ENCODE measurements around the gene GLCCI1. TPM values are rescaled to one million over a fixed set of nuclear protein-coding genes. Genes with fewer than 3 reads are reported as not detected.

The GLCCI1 gene
- total and polyA plus RNA-seq, 4 donors = 1.4 to 5.9 (median 4.3) TPM

DNA sequence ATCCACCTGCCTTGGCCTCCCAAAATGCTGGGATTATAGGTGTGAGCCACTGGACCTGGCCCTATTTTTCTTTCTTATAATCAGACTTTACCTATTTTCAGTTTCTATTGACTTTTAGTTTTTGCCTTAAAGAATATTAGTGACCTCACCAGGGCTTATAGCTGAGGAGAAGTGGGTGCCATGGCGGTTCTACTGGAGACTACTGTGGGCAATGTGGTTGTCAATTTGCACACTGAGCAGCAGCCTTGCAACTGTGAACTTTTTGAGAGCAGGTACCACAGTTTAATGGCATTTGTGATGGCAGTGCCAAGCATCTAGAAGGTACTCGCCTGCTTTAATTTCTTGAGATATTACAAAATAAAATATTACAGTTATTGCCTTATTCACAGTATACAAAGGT lies 11.5 kb downstream of the GLCCI1 start:
- Histone ChIP-seq H3K4me3 (ENCODE audit: low read depth in 1 of 3, low read length in 3 of 3) (no peak overlapping the region), H3K9me3 (ENCODE audit: control insufficient read depth in 4 of 4, low read length in 3 of 4) (no peaks in the 10 kb centered on the region), H3K27me3 (ENCODE audit: control insufficient read depth in 4 of 4, insufficient read depth in 4 of 4, low read length in 3 of 4) (no peaks in the 10 kb centered on the region), H3K4me1 (ENCODE audit: control insufficient read depth in 4 of 4, insufficient read depth in 4 of 4, low read length in 3 of 4) (peaks cover 4 to 23% (median 14%) of the 10 kb centered on the region in 4 donors), H3K36me3 (ENCODE audit: control insufficient read depth in 4 of 4, insufficient read depth in 3 of 4, low read depth in 1 of 4, low read length in 3 of 4) (no peaks in the 10 kb centered on the region), H3K9ac (ENCODE audit: low read depth in 1 of 2, low read length in 2 of 2) (no peak overlapping the region), H3K27ac (ENCODE audit: low read depth in 1 of 2, low read length in 2 of 2) (no peak overlapping the region)
- DNase-seq (ENCODE audit: low spot score) = no peak
- WGBS = 93% methylated on average over 2 of the region's 2 CpGs
- no peak for TF ChIP-seq EGR1 (IDR thresholded peaks at IDR 0.05; ENCODE audit: low read depth in 2 of 2)
- TF ChIP-seq NR2F2 (IDR thresholded peaks at IDR 0.05) = no peak
- no peak for TF ChIP-seq HNF4G (IDR thresholded peaks at IDR 0.05)
- no peak for TF ChIP-seq FOXA2 (IDR thresholded peaks at IDR 0.05)
- TF ChIP-seq HNF4A (conservative IDR thresholded peaks at IDR 0.05) = no peak
- TF ChIP-seq, protein P1, sequence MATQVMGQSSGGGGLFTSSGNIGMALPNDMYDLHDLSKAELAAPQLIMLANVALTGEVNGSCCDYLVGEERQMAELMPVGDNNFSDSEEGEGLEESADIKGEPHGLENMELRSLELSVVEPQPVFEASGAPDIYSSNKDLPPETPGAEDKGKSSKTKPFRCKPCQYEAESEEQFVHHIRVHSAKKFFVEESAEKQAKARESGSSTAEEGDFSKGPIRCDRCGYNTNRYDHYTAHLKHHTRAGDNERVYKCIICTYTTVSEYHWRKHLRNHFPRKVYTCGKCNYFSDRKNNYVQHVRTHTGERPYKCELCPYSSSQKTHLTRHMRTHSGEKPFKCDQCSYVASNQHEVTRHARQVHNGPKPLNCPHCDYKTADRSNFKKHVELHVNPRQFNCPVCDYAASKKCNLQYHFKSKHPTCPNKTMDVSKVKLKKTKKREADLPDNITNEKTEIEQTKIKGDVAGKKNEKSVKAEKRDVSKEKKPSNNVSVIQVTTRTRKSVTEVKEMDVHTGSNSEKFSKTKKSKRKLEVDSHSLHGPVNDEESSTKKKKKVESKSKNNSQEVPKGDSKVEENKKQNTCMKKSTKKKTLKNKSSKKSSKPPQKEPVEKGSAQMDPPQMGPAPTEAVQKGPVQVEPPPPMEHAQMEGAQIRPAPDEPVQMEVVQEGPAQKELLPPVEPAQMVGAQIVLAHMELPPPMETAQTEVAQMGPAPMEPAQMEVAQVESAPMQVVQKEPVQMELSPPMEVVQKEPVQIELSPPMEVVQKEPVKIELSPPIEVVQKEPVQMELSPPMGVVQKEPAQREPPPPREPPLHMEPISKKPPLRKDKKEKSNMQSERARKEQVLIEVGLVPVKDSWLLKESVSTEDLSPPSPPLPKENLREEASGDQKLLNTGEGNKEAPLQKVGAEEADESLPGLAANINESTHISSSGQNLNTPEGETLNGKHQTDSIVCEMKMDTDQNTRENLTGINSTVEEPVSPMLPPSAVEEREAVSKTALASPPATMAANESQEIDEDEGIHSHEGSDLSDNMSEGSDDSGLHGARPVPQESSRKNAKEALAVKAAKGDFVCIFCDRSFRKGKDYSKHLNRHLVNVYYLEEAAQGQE (IDR thresholded peaks at IDR 0.05) = no peak
- no peak for TF ChIP-seq SP1 (IDR thresholded peaks at IDR 0.05)
- TF ChIP-seq JUND (IDR thresholded peaks at IDR 0.05) = no peak
- TF ChIP-seq, protein P2, sequence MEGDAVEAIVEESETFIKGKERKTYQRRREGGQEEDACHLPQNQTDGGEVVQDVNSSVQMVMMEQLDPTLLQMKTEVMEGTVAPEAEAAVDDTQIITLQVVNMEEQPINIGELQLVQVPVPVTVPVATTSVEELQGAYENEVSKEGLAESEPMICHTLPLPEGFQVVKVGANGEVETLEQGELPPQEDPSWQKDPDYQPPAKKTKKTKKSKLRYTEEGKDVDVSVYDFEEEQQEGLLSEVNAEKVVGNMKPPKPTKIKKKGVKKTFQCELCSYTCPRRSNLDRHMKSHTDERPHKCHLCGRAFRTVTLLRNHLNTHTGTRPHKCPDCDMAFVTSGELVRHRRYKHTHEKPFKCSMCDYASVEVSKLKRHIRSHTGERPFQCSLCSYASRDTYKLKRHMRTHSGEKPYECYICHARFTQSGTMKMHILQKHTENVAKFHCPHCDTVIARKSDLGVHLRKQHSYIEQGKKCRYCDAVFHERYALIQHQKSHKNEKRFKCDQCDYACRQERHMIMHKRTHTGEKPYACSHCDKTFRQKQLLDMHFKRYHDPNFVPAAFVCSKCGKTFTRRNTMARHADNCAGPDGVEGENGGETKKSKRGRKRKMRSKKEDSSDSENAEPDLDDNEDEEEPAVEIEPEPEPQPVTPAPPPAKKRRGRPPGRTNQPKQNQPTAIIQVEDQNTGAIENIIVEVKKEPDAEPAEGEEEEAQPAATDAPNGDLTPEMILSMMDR (IDR thresholded peaks at IDR 0.05; ENCODE audit: low read depth, low read length, missing input control) = no peak
- no peak for TF ChIP-seq FOXA1 (IDR thresholded peaks at IDR 0.05)
- TF ChIP-seq, protein P3, sequence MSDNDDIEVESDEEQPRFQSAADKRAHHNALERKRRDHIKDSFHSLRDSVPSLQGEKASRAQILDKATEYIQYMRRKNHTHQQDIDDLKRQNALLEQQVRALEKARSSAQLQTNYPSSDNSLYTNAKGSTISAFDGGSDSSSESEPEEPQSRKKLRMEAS (IDR thresholded peaks at IDR 0.05) = no peak

DNA sequence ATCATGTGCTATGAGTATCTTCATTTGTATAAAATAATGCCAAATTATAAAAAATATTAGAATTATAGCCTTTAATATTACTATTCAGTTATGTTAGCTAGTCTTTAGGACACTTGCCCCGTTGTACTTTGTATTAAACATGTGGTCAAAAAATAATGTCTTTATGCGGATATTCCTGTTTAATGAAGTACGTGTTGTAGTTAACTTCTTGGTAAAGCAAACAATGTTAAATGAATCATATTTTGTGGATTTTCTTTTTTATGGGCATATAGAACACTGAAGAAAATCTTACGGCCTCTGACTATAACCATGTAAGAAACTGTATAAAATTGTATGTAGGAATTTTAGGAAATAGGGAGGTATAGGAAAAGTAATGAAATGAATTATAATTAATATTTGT lies 14.3 kb downstream of the GLCCI1 start:
- Histone ChIP-seq H3K9ac (ENCODE audit: low read depth in 1 of 2, low read length in 2 of 2) (no peak overlapping the region), H3K27me3 (ENCODE audit: control insufficient read depth in 4 of 4, insufficient read depth in 4 of 4, low read length in 3 of 4) (no peaks in the 10 kb centered on the region), H3K4me3 (ENCODE audit: low read depth in 1 of 3, low read length in 3 of 3) (no peak overlapping the region), H3K9me3 (ENCODE audit: control insufficient read depth in 4 of 4, low read length in 3 of 4) (no peaks in the 10 kb centered on the region), H3K27ac (ENCODE audit: low read depth in 1 of 2, low read length in 2 of 2) (no peak overlapping the region), H3K4me1 (ENCODE audit: control insufficient read depth in 4 of 4, insufficient read depth in 4 of 4, low read length in 3 of 4) (peaks cover 5 to 25% (median 15%) of the 10 kb centered on the region in 4 donors), H3K36me3 (ENCODE audit: control insufficient read depth in 4 of 4, insufficient read depth in 3 of 4, low read depth in 1 of 4, low read length in 3 of 4) (no peaks in the 10 kb centered on the region)
- TF ChIP-seq HNF4G (IDR thresholded peaks at IDR 0.05) = no peak
- TF ChIP-seq, protein P4, sequence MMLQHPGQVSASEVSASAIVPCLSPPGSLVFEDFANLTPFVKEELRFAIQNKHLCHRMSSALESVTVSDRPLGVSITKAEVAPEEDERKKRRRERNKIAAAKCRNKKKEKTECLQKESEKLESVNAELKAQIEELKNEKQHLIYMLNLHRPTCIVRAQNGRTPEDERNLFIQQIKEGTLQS (IDR thresholded peaks at IDR 0.05) = no peak
- TF ChIP-seq, protein P2 (IDR thresholded peaks at IDR 0.05; ENCODE audit: low read depth, low read length, missing input control) = no peak
- TF ChIP-seq, protein P1 (IDR thresholded peaks at IDR 0.05) = no peak
- no peak for TF ChIP-seq EGR1 (IDR thresholded peaks at IDR 0.05; ENCODE audit: low read depth in 2 of 2)
- no peak for TF ChIP-seq FOXA2 (IDR thresholded peaks at IDR 0.05)
- no peak for TF ChIP-seq RXRA (IDR thresholded peaks at IDR 0.05)
- DNase-seq (ENCODE audit: low spot score) = no peak
- 97% methylated on average over 4 of the region's 4 CpGs for WGBS

Data from liver (tissue), 9 donors.